ENCODE data around the gene ELK4. TPM values are rescaled to one million over a fixed set of nuclear protein-coding genes. Genes with fewer than 3 reads are reported as not detected.
A peak's percentile ranks its signal among the peaks of the same experiment; 100 is the strongest.

Gene ELK4
- total and polyA plus RNA-seq, 12 donors, result 4.7 to 45.6 (median 38.9) TPM

DNA sequence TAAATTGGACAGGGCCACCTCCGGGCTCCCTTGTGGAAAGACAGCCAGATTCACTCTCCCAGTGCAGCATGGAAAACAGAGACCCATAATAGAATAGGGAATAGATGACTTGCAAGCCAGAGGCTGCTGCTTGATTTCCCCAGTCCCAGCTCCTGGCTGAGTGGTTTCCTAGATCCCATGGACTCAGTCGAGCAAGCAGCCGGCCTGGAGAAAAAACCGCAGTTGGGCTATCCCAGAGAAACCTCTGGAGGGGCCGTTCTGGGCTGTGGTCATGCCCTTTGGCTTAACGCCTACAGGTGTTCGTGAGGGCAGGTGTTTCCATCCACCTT lies 61.7 kb downstream of the ELK4 start:
- H3K9me3 ChIP-seq, result no peaks in the 10 kb centered on the region
- no peak for ATAC-seq
- peaks cover 0 to 63% (median 27%) of the 10 kb centered on the region in 7 donors for H3K27me3 ChIP-seq
- no peaks in the 10 kb centered on the region for H3K36me3 ChIP-seq
- TF ChIP-seq CTCF (IDR thresholded peaks at IDR 0.05), result no peak
- no peak for DNase-seq
- H3K27ac ChIP-seq, result no peak overlapping the region
- WGBS, 2 donors, result 83 to 85% methylated on average over 7 of the region's 7 CpGs
- intact Hi-C loops (cut with DNase I), result loop anchor here in 1 of 10 donors (5.0 kb wide), 1 partner anchor 38 kb away; no protein-coding TSS in a partner anchor
- H3K4me1 ChIP-seq, result peaks cover 0 to 11% (median 3%) of the 10 kb centered on the region in 9 donors
- H3K4me3 ChIP-seq, result peak overlapping the region in 1 of 10 donors; percentile 49

GRCh38 chr1:205569411-205570172 lies 62.2 kb downstream of the ELK4 start:
- Histone ChIP-seq H3K27me3 (peaks cover 0 to 64% (median 27%) of the 10 kb centered on the region in 7 donors), H3K4me3 (peak overlapping the region in 8 of 10 donors; percentile 33 to 60 (median 50)), H3K9me3 (no peaks in the 10 kb centered on the region), H3K27ac (no peak overlapping the region), H3K36me3 (no peaks in the 10 kb centered on the region), H3K4me1 (peaks cover 0 to 11% (median 3%) of the 10 kb centered on the region in 9 donors)
- WGBS, 2 donors, result 13 to 18% methylated on average over 15 to 22 of the region's 22 CpGs
- ATAC-seq (peak in 6 of 8 donors; percentile 22 to 53 (median 40)), DNase-seq (no peak)
- intact Hi-C loops (cut with DNase I), result loop anchor here in 4 of 10 donors (5.0 kb wide), 2 partner anchors 37 to 42 kb away; no protein-coding TSS in a partner anchor
- peak in 1 of 9 donors; percentile 0 for TF ChIP-seq CTCF (IDR thresholded peaks at IDR 0.05)

DNA sequence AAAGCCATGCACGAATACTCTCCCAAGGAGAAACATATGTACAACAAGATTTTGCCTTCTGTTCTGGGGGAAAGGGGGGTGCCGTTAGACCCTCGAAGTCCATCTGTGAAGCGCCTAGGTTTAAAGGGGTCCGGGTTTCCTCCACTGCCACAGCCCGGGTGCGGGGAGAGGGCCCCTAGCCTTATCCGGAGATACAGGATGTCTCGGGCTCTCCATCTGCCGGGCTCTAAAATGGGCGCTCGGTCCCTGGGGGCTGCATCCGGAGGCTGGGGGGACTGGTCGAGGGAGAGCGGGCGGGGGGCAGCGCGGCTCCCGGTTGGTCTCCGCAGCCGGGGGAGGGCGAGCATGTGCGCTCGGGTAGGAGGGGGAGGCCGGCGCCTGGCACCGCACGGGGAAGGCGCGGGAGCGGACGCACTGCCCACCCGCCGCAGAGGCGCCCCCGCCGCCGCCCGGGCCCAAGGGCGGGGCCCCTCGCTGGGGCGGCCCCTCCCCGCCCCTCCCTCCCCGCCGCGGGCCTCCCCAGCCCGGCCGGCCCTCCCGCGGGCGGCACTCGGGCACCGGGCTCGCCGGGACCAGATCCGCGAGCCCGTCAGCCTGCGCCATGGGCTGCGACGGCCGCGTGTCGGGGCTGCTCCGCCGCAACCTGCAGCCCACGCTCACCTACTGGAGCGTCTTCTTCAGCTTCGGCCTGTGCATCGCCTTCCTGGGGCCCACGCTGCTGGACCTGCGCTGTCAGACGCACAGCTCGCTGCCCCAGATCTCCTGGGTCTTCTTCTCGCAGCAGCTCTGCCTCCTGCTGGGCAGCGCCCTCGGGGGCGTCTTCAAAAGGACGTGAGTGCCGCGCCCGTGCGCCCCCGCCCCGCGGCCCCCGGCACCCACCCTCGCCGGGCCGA lies 63.1 kb downstream of the ELK4 start:
- TF ChIP-seq CTCF (IDR thresholded peaks at IDR 0.05), result peak in 5 of 9 donors; percentile 22 to 47 (median 33)
- Histone ChIP-seq H3K4me1 (peaks cover 0 to 11% (median 3%) of the 10 kb centered on the region in 9 donors), H3K36me3 (no peaks in the 10 kb centered on the region), H3K27me3 (peaks cover 0 to 73% (median 27%) of the 10 kb centered on the region in 7 donors), H3K4me3 (peak overlapping the region in 9 of 10 donors; percentile 33 to 60 (median 49)), H3K27ac (peak overlapping the region in 1 of 10 donors; percentile 12), H3K9me3 (no peaks in the 10 kb centered on the region)
- ATAC-seq (peak in 4 of 8 donors; percentile 27 to 63 (median 48)), DNase-seq (no peak)
- intact Hi-C loops (cut with DNase I), result loop anchor here in 3 of 10 donors (5.0 kb wide), 2 partner anchors 36 to 41 kb away; no protein-coding TSS in a partner anchor
- 3 to 4% methylated on average over 68 to 89 of the region's 90 CpGs for WGBS, 2 donors

GRCh38 chr1:205568135-205568468 lies 63.7 kb downstream of the ELK4 start:
- no peak for TF ChIP-seq CTCF (IDR thresholded peaks at IDR 0.05)
- Histone ChIP-seq H3K27me3 (peaks cover 0 to 76% (median 27%) of the 10 kb centered on the region in 7 donors), H3K9me3 (no peaks in the 10 kb centered on the region), H3K27ac (no peak overlapping the region), H3K4me3 (peak overlapping the region in 5 of 10 donors; percentile 33 to 60 (median 56)), H3K36me3 (no peaks in the 10 kb centered on the region), H3K4me1 (peaks cover 0 to 11% (median 3%) of the 10 kb centered on the region in 9 donors)
- intact Hi-C loops (cut with DNase I), result loop anchor here in 3 of 10 donors (5.0 kb wide), 2 partner anchors 36 to 41 kb away; no protein-coding TSS in a partner anchor
- ATAC-seq (no peak), DNase-seq (no peak)
- 36 to 59% methylated on average over 5 of the region's 5 CpGs for WGBS, 2 donors

Data from heart right ventricle (tissue), 16 donors.